Measurements from ENCODE around the gene APP.
"Not testable (repeated sequence)": the region's sequence is repeated elsewhere in the genome, so short reads cannot be mapped to it uniquely, and the experiment has no call there.

APP gene

DNA sequence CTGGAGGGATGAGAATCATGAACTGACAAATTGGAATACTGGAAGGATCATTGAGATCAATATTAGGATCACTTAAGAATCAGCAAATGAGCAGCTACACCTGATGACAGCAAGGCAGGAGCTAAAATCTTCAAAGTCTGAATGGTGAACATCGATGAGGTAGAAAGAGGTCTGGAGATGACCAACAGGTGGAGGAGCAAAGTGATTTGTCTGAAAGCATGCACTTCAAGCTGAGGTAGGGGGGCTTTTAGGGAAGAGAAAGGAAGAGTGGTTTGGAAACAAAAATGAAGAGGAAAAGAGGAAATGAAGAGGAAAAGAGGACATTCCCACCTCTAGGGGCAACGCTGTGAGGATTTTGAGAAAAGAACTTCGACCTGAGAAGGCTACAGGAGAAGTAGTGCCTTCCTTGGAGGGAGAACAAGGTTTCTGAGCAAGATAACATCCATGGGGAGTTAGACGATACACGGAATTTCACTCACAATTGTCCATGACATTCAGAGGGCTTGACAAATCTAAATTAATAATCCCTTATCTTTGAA, 79.0 kb downstream of the APP start:
- no peaks in the 10 kb centered on the region for H3K4me1 Mint-ChIP-seq
- H3K27ac Mint-ChIP-seq: no peak overlapping the region
- CTCF ChIA-PET: no interaction called here
- no peak for DNase-seq
- H3K36me3 Mint-ChIP-seq: peaks cover 3% of the 10 kb centered on the region
- H3K9me3 Mint-ChIP-seq: no peaks in the 10 kb centered on the region
- no peaks in the 10 kb centered on the region for H3K27me3 Mint-ChIP-seq
- no peak overlapping the region for H3K4me3 Mint-ChIP-seq

DNA sequence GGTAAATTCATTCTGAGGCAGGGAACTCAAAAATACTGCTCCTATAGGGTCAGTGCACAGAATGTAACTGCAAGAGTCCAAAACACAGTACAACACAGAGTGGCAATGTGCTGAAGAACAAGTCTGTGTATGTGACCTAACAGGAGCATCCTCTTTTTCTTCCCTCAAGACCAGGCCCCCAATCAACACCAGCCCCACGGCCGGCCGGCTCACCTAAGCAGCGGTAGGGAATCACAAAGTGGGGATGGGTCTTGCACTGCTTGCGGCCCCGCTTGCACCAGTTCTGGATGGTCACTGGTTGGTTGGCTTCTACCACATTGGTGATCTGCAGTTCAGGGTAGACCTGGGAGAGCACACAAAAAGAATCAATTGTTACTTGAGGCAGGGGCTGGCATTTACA, 80.8 kb downstream of the APP start:
- Mint-ChIP-seq H3K36me3 (peaks cover 3% of the 10 kb centered on the region), H3K4me1 (no peaks in the 10 kb centered on the region), H3K27me3 (no peaks in the 10 kb centered on the region), H3K9me3 (peaks cover 1% of the 10 kb centered on the region), H3K4me3 (no peak overlapping the region), H3K27ac (no peak overlapping the region)
- CTCF ChIA-PET: no interaction called here
- DNase-seq: no peak

- Mint-ChIP-seq H3K4me3 (no peak overlapping the region), H3K36me3 (peaks cover 3% of the 10 kb centered on the region), H3K27me3 (no peaks in the 10 kb centered on the region), H3K4me1 (peaks cover 7% of the 10 kb centered on the region), H3K9me3 (peaks cover 3% of the 10 kb centered on the region), H3K27ac (no peak overlapping the region)
- no peak for DNase-seq
- CTCF ChIA-PET: no interaction called here
These were observed 83.2 kb downstream of the APP start for GRCh38 chr21:26087223-26087918.

DNA sequence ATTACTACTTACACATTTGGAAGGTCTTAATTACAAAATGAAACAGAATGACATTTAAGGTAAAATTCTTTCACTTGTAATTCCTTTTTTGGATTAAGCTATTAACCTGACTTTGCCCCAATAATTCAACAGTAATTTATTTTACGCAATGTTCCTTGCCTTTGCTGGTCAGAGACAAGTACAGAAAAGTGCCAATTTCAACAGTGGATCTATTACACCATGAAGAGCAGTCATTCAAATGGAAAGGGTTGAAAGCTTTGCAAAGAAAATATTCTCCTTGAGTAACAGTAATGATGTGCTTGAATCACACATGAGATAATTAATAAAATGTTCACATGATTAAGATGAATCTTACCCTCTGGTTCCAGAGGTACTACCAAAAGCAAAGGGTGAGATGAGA, 84.7 kb downstream of the APP start:
- Mint-ChIP-seq H3K27me3 (no peaks in the 10 kb centered on the region), H3K36me3 (peaks cover 3% of the 10 kb centered on the region), H3K9me3 (peaks cover 3% of the 10 kb centered on the region), H3K4me1 (peaks cover 7% of the 10 kb centered on the region), H3K4me3 (no peak overlapping the region), H3K27ac (no peak overlapping the region)
- no peak for DNase-seq
- CTCF ChIA-PET: no interaction called here

DNA sequence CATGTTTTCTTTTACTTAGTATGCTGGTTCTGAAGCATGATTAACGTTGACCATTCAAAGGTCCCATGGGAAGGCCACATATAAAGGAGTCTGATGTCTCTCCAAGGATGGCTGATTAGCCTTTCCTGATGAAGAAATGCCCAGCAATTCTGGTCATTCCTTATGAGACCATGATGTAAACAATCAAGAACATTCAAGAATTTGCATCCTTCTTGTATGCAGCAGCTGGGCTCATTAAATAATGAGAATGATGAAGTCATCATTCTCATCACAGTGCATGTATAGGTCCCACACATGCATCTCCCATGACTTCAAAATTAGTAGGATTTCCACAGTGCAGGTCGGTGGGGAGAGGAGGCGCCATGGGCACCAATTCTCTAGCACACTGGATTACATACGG, 85.4 kb downstream of the APP start:
- Mint-ChIP-seq H3K4me3 (no peak overlapping the region), H3K27me3 (no peaks in the 10 kb centered on the region), H3K36me3 (peaks cover 3% of the 10 kb centered on the region), H3K9me3 (peaks cover 3% of the 10 kb centered on the region), H3K27ac (no peak overlapping the region), H3K4me1 (peaks cover 7% of the 10 kb centered on the region)
- CTCF ChIA-PET: no interaction called here
- no peak for DNase-seq

- peaks cover 3% of the 10 kb centered on the region for H3K9me3 Mint-ChIP-seq
- DNase-seq: no peak
- no peaks in the 10 kb centered on the region for H3K36me3 Mint-ChIP-seq
- CTCF ChIA-PET: no interaction called here
- no peak overlapping the region for H3K27ac Mint-ChIP-seq
- H3K4me3 Mint-ChIP-seq: no peak overlapping the region
- H3K27me3 Mint-ChIP-seq: no peaks in the 10 kb centered on the region
- peaks cover 7% of the 10 kb centered on the region for H3K4me1 Mint-ChIP-seq
These were observed 88.0 kb downstream of the APP start for GRCh38 chr21:26082549-26082948.

DNA sequence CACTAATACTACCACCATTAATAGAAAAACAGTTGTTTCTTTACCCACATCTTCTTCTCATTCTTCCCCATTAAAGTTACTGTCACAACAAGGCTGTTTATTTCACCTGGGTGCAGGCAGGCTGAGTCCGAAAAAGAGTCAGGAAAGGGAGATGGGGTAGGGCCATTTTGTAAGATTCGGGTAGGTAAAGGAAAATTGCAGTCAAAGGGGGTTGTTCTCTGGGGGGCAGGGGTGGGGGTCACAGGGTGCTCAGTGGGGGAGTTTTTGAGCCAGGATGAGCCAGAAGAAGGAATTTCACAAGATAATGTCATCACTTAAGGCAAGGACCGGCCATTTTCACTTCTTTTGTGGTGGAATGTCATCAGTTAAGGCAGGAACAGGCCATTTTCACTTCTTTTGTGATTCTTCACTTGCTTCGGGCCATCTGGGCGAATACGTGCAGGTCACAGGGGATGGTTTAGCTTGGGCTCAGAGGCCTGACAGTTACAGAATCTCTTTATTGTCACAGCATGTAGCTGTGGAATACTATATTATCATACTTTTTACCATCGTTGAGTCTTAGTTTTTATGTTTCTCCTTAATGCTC, 89.3 kb downstream of the APP start:
- not testable (repeated sequence) for H3K36me3 Mint-ChIP-seq

GRCh38 chr21:26080211-26080610, 90.4 kb downstream of the APP start:
- DNase-seq: no peak
- peaks cover 2% of the 10 kb centered on the region for H3K9me3 Mint-ChIP-seq
- no peak overlapping the region for H3K27ac Mint-ChIP-seq
- peaks cover 7% of the 10 kb centered on the region for H3K4me1 Mint-ChIP-seq
- H3K27me3 Mint-ChIP-seq: no peaks in the 10 kb centered on the region
- no peaks in the 10 kb centered on the region for H3K36me3 Mint-ChIP-seq
- H3K4me3 Mint-ChIP-seq: no peak overlapping the region
- CTCF ChIA-PET: no interaction called here

More for the DNA sequence above, 89.3 kb downstream of the APP start:
- DNase-seq, H3K27ac Mint-ChIP-seq, H3K9me3 Mint-ChIP-seq, CTCF ChIA-PET, H3K4me1 Mint-ChIP-seq, H3K4me3 Mint-ChIP-seq, H3K27me3 Mint-ChIP-seq: not testable (repeated sequence)

DNA sequence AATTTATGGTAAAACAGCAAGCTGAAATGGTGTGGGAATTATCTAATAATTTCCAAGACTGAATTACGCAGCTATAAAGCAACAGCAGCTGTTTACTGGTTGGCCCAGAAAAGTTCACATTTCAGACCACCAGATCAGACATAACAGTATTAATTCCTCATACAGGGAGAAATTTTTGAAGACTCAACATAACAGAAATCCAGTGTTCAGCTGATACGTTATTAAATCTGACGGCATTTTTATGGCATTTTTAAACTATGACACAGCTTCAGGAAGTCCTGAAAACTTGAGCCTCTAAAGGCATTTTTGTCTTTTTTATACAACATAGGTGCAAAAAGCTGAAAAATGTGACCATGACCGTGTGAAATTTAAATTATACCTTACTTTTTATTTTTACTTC, 91.2 kb downstream of the APP start:
- no peaks in the 10 kb centered on the region for H3K9me3 Mint-ChIP-seq
- no peak overlapping the region for H3K27ac Mint-ChIP-seq
- no peak overlapping the region for H3K4me3 Mint-ChIP-seq
- H3K27me3 Mint-ChIP-seq: no peaks in the 10 kb centered on the region
- no peak for DNase-seq
- no peaks in the 10 kb centered on the region for H3K36me3 Mint-ChIP-seq
- H3K4me1 Mint-ChIP-seq: peaks cover 7% of the 10 kb centered on the region
- CTCF ChIA-PET: no interaction called here

DNA sequence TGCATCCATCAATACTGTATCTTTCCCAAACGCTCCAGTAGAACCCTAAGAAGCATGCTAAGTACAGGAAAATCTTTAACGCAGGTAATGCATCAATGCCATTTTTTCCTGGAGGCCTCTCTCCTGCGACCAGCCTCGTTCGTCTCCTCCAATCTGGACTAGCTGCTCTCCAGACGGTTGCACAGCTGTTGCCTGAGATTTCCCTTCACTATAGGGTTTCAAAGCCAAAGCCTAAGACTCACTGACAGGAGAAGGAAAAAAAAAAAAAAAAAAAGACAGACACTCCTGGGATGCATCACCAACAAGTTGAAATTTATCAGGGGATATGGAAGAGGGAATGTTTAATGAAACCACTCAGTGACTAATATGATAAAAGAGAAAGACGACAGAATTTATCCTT, 93.0 kb downstream of the APP start:
- H3K27ac Mint-ChIP-seq: no peak overlapping the region
- CTCF ChIA-PET: no interaction called here
- H3K27me3 Mint-ChIP-seq: no peaks in the 10 kb centered on the region
- H3K4me3 Mint-ChIP-seq: no peak overlapping the region
- no peaks in the 10 kb centered on the region for H3K9me3 Mint-ChIP-seq
- DNase-seq: no peak
- no peaks in the 10 kb centered on the region for H3K4me1 Mint-ChIP-seq
- H3K36me3 Mint-ChIP-seq: no peaks in the 10 kb centered on the region

DNA sequence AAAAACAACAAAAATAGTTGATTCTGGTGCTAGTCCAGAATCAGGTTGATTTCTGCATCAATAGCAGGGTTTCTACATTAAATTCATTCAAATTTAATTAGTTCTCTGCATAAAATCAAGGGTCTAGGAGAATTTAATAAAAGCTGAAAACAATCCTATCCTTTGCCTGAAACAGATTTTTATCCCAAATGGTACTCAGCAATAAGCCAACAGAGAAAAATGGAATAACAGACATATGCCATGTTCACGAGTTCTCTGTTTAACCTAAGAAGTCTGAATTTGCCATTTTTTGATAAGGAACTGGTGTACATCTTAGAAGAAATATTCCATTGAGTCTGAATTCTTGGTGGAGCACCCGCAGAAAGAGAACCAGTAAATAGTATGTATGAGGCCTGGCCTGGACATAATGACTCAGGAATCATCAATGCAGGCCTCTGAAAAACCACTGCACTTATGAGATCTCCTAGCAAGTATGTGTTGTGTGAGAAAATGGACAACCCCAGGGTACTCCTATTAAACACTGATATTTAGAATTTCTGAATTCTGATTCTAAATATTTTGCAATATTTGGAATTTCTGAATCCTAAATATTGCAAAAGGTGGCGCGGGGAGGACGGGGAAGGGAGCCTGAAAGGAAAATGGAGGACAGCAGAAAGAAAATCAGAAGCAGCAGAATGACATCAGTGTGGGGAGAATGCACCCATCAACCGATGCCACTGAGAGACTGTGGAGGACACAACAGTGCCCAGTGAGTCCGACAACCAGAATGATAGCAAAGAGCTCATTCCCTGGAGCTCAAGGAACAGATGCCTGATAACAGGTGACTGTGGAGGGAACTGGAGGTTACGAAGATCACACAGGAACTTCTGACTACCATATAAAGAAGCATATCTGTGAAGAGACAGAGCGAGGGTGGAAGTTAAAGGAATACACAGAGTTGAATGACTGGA, 97.6 kb downstream of the APP start:
- DNase-seq: no peak
- H3K4me3 Mint-ChIP-seq: no peak overlapping the region
- peaks cover 38% of the 10 kb centered on the region for H3K4me1 Mint-ChIP-seq
- no peaks in the 10 kb centered on the region for H3K27me3 Mint-ChIP-seq
- H3K27ac Mint-ChIP-seq: no peak overlapping the region
- no peaks in the 10 kb centered on the region for H3K36me3 Mint-ChIP-seq
- no peaks in the 10 kb centered on the region for H3K9me3 Mint-ChIP-seq
- CTCF ChIA-PET: no interaction called here

DNA sequence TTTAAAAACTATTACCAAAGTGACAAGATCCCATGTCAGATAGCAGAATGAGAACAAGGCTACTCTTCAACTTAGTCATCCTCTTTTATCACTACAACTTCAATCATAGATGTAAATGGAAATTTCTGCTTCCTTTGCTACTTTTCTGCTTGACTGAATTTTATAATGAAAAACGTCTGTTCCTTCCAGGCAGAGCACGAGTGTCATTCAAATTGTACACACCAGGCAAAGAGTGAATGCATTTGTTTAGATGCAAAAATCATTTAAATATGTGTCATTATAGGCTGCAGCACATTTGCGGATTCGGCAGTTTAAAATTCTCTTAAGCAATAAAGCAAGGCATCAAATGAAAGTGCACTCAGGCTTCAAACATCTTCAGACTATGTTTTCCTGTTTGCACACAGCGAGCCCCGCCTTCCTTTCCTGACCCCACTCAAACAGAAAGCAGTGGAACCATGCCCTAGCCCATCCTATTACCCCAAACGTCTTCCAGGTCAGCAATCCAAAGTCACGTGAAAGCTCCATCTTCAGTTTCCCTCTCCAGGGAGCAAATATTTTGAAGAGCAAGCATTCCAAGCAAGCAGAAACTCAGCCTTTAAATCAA, 99.6 kb downstream of the APP start:
- CTCF ChIA-PET: interaction anchor here (1.3 to 1.4 kb wide), 2 partner anchors 97 to 745 kb away, joined by 3 to 5 read pairs; no protein-coding TSS in a partner anchor
- no peaks in the 10 kb centered on the region for H3K36me3 Mint-ChIP-seq
- no peaks in the 10 kb centered on the region for H3K9me3 Mint-ChIP-seq
- H3K4me1 Mint-ChIP-seq: peaks cover 41% of the 10 kb centered on the region
- peak; percentile 58 for DNase-seq
- peak overlapping the region; percentile 63 for H3K4me3 Mint-ChIP-seq
- no peaks in the 10 kb centered on the region for H3K27me3 Mint-ChIP-seq
- peak overlapping the region; percentile 88 for H3K27ac Mint-ChIP-seq

- H3K36me3 Mint-ChIP-seq: no peaks in the 10 kb centered on the region
- DNase-seq: no peak
- peaks cover 41% of the 10 kb centered on the region for H3K4me1 Mint-ChIP-seq
- H3K9me3 Mint-ChIP-seq: no peaks in the 10 kb centered on the region
- CTCF ChIA-PET: interaction anchor here (0.6 to 1.9 kb wide), 3 partner anchors 98 to 649 kb away, joined by 3 to 7 read pairs (median 4); partner anchors contain the start of gene APP
- no peaks in the 10 kb centered on the region for H3K27me3 Mint-ChIP-seq
- H3K27ac Mint-ChIP-seq: peak overlapping the region; percentile 88
- peak overlapping the region; percentile 63 for H3K4me3 Mint-ChIP-seq
These were observed 100.4 kb downstream of the APP start for GRCh38 chr21:26070121-26070520.

GRCh38 chr21:26068776-26069175, 101.8 kb downstream of the APP start:
- CTCF ChIA-PET: interaction anchor here (1.9 kb wide), 1 partner anchor 102 kb away, joined by 7 read pairs; the partner anchor contains the start of gene APP
- no peak for DNase-seq
- no peaks in the 10 kb centered on the region for H3K9me3 Mint-ChIP-seq
- no peak overlapping the region for H3K4me3 Mint-ChIP-seq
- H3K36me3 Mint-ChIP-seq: no peaks in the 10 kb centered on the region
- H3K27ac Mint-ChIP-seq: no peak overlapping the region
- peaks cover 41% of the 10 kb centered on the region for H3K4me1 Mint-ChIP-seq
- no peaks in the 10 kb centered on the region for H3K27me3 Mint-ChIP-seq

All from activated naive CD4-positive, alpha-beta T cell treated with anti-CD3 and anti-CD28 coated beads, Interleukin-2, amount 10 ng/mL, durations not matched to agents 7 days and 5 days (primary cell).